OCI-LY1 (cell line): ENCODE results near the gene CSNK1A1.
"Not testable (repeated sequence)": the region's sequence is repeated elsewhere in the genome, so short reads cannot be mapped to it uniquely, and the experiment has no call there.

Experiments
- CTCF ChIP-seq: fragments of 200-600 bp; sonication (generic), shearing (Covaris generic); IDR thresholded peaks from 2 replicates; pipeline ENCODE4 v1.5.1; 2017; ENCODE audit warnings: mild to moderate bottlenecking, antibody characterized with exemption, low read length, moderate library complexity, mixed read lengths
- EZH2 ChIP-seq: fragments of 200-600 bp; sonication (generic), shearing (Covaris generic); IDR thresholded peaks from 2 replicates; pipeline ENCODE4 v1.8.0; 2017; ENCODE audit warnings: borderline replicate concordance, mixed run types, mild to moderate bottlenecking, antibody characterized with exemption, low read length, moderate library complexity, mixed read lengths

- not testable (repeated sequence) for TF ChIP-seq CTCF, EZH2
Observed at GRCh38 chr5:149461907-149462306, 89.3 kb downstream of the CSNK1A1 start.
